CD4-positive, alpha-beta T cell treated with Interleukin-6 at 100 ng/mL for 8 hours (primary cell): ENCODE data around the gene PAX3.

Experiments
- DNase-seq: peaks from one replicate; pipeline ENCODE4 v3.0.0-alpha.2; 2020; ENCODE audit warnings: mixed read lengths, low spot score

PAX3 gene

DNA sequence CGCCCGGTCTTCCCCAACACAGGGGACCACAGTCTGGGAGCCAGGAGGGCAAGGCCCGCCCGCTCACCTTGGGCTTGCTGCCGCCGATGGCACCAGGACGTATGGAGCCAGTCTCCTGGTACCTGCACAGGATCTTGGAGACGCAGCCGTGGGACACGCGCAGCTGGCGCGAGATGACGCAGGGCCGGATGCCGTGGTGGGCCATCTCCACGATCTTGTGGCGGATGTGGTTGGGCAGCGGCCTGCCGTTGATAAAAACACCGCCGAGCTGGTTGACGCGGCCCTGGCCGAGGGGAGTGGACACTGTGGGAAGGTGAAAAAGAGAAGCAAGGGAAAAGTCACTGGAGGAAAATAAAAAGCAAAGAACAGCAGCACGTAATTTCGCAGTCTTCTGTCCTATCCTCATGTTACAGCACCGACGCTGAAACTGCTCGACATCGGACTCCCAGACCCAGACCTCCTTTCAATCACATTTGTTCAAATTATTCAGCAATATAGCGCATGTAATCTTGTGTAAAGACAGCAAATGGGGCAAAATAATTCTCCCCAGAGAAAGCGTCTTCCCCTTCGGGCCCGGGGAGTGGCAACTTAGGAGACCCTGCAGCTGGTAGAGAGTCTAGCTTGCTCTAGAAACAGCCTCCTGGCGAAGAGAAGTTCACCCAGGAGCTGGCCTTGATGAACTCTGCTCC is 1.7 kb downstream of the PAX3 start:
- DNase-seq: no peak

DNA sequence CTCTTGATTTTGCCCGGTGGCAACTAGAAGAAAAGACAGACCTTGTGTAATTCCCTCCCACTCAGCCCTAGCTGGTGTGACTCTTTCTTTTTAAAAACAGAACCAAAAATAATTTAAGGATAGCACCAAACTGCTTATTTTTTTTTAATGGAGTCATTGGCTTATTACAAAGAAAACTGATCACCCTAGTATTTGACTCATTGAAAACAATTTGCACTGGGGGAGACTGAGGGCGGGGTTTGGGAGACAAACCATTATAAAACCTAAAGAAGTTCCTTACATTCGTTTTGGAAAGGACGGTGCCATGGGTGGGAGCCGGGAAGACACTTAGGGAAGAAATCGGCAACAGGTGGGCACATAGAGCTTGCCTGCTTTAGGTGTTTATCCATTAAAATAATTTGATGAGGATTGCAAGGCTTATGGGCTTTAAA is 2.5 kb downstream of the PAX3 start:
- no peak for DNase-seq

DNA sequence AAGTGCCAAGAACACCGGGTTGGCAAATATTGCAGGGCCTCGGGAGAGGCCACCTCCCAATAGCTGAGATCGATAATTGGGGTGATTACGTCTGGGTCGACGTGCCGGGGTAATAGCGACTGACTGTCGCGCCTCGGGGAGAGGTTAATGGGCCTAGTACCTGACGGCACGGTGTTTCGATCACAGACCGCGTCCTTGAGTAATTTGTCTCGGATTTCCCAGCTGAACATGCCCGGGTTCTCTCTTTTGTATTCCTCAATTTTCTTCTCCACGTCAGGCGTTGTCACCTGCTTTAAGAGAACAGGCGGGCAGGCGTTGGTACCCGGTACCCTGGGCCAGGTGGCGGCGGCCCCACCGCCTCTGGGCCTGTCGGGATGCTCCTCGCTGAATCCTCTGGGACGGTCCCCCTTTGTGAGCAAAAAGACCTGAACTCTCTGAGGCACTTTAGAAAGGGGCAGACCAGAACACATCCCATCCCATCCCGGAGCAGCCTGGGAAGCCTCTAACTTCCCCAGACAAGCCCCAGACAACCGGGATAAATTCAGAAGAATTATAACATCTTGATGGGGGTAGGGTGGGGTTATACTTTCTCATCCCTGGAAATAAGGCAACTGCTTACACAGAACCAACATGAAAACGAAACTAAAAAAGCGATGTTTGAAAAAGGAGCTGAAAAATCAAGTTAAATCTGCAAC is 3.3 kb downstream of the PAX3 start:
- DNase-seq: no peak

DNA sequence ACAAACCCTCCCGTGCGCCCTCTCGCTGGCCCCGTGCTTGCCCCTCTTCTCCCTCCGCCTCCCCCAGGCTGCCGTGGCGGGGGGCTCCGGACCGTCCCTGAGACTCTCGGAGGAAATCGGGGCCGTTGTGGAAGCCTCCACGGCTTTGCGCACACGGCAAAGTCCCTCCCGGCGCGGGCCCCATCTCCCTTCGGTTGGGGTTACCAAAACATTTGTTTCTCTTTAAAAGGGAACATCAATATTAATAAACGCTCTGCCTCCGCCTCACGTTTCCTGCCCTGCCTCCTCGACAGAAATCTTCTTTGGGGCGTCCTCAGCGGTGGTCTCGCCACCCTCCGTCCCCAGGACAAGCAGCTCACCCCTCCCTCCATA is 3.8 kb downstream of the PAX3 start:
- no peak for DNase-seq

DNA sequence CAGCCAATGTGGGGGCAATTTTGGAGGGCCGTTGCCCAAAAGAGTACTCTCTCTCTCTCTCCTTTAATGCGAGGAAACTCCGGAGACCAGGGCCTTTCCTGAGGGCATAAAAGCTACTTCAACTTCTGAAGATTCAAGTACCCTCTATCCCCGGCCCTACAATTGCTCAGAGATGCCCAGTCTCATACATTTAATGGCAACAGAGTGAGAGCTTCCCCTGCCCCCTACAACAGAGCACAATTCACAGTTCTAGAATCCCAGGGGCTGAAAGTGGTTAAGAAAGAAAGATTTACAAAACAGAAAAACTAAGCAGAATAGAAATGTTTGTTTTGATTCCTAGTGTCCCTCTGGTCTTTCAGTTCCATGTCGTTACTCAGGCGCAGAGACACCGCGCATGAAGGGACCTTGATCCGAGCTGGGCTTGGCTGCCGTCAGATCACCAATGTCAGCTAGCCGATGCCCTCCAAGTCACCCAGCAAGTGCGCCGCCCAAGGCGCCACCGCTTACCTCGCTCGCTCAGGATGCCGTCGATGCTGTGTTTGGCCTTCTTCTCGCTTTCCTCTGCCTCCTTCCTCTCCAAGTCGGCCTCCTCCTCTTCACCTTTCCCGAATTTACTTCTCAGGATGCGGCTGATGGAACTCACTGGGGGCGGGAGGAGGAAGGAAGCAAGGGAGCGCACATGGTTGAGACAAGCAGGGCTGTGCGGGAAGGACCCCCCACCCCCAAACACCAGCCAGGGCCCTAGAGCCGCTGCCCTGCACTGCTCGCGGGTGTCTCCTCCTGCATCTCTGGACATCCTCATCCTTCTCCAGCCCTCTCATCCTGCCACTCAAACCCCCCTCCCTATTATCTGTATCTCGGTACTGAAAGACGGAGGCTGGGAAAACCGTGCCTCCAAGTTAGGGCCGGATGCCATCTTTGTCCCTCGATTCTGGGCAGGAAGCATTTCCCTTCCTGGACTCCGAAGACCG is 4.9 kb downstream of the PAX3 start:
- no peak for DNase-seq

DNA sequence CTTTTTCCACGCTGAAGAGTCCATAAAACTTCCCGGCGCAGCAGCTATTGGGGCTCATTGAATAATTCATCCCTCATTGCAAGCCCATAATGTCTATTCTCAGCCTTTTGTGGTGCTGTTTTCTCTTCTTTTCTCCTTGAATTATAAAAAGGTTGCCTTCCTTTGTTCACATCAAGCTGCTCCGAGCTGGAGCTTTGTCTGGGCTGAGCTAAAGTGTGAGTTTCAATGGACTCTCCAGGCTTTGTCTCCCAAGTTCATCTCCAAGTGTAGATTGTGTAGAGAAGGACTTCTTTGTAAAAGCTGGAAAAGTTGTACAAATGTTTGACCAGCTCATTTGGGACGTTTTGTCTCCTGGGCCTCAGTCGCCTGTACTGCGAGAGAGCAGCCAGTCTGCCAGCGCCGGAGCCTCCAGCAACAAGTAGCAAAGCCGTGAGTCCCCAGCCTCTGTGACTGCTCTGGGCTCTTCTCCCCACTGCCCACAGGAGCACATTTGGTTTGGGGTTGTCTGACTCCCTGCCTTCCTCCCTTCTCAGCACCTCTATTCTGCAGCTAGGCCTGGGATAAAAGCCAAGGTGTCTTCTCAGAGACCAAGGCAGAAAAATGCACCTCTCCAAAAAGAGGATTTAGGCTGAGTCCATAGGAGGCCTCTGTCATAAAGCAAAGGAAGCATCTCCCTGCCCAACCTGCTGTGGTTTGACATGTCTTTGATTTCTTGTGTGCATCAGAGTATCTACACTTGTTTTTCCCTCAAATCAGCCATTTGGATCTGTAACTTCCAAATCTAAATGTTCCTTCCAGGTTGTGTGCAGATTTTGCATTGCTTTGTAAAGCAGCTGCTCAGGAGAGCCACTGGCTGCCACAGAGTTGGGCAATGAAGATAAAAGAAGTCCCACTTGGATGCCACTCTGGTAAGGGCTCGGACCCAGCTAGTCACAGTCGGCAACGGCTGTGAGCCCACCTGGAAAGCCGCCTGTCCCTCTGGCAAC is 6.4 kb downstream of the PAX3 start:
- no peak for DNase-seq

DNA sequence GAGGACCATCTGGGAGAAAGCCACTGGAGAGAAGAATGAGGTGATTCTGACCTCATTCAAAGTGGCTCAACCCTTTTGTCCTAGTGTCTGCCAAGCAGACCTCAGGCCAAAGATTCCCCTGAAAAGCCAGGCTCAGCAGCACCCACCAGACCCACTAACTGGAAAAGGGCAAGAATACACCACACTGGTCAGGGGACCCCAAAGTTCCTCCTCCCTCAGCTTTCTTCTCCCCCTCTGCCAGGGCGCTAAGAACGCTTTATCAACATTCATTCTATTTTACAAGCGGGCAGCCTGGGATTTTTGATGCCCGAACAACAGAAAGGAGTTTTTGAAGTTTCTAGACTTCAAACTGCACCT is 7.3 kb downstream of the PAX3 start:
- DNase-seq: no peak

DNA sequence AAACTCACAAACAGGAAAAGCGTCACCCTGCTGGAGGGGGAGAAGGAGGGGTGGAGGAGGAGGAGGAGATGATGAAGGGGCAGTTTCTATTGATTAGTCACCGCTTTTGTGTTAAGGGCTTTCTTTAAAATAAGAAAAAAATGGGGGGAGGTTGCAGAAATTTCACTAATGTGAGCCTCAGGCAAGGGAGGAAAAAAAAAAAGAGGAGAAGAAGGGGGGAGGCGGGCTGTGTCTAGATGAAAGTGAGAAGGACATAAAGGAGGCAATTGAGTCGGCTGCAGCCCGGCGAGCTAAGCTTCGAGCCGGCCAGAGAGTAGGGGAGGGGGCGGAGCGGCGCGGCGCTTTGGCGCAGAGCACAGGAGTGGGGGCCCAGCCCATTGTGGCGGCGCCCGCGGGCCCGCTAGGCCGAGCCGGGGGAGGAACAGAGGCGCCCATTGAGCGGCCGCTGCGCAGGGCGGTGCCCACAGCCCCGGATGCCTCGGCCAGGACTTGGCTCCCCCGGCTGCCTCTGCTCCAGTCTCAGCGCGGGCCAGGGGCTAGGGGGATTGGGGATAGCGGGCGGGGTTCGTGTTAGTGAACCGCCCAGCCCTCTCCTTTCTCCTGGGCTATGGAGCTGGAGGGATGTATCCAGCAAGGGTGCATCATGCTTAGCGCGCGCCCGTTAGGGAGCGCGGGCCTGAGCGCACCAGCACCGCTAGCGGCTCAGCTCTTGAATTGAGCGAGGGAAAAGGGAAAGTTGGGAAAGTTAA is 7.9 kb downstream of the PAX3 start:
- DNase-seq: no peak

DNA sequence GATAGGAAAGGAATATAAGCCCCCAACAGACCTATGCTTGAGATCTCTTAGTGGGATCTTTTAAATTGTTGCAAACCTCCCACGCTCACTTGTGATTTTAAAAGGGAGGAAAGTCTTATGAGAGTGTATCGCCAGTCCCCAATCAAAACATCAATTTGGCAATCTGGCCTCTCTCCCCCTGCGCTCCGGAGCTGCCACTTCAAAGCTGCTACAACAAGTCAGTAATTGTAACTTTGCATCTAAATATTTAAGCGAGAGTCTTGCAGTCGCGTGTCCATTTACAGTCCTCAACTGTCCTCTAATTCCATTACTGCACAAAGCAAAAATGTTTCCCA is 8.4 kb downstream of the PAX3 start:
- DNase-seq: no peak

DNA sequence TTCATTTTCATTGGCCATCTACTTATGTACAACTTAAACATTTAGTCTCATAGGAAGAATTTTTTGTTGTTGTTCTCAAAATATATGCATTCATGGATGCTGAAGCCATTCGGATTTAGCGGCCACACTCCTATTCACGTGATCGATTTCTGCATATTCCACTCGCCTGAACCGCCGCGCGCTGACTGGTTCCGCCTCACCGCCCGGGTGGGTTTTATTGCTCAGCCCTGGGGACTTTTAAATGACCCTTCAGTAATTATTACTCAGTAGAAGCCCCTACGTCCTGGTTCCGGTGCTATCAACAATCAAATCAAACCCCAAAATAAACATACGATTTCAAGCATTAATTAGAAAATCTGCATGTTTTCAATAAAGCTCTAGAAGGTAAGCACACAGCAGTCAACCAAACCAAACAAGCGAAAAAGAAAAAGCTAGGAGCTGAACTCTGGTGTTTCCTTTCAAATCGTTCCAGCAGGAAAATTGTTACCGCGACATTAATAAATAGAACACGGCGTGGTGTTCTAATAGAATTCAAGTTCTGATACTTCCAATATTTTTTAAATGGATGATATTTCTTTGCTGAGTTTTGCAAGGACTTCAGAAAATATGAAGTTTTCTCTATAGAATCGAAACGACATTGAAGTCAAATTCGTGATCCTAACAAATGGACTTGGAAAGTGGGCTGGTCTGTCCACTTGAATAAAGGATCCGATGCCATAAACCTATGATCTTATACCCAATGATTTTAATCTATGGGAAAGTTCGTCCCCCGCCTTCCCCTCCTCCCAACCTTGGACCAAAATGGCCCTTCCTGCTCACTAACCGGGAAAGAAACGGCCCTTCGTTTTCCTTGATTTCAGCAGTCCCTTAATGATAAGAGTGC is 9.3 kb downstream of the PAX3 start:
- DNase-seq: no peak

DNA sequence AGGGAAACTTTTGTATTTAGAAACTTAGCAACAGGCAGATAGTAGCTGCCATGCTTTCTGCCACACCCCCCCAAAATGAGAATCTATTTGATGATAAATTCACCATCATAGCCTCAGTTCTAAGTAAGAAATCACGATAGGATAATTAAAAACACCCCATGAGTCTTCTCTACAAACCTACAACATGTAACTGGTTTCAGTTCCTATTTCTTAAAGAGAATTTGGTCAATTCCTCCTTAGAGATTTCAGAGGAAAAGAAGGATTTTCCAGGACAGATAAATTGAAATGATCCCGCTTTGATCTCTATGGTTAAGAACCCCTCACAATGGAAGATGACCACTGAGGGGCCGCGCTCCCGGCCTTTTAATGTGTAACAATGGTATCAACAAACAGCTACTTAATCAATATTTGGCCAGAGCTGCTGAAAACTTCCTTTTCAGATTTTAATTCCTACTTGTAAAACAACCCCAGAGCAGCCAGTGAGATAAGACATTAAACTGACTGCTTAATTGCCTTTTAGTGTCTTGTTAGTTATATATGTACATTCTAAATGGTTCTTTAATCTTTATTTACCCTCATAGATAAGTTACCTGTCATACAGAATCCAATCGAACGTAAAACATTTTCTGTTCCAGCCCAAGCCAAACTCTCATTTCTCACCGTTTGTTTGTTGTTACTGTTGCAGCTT is 10.1 kb downstream of the PAX3 start:
- DNase-seq: no peak

DNA sequence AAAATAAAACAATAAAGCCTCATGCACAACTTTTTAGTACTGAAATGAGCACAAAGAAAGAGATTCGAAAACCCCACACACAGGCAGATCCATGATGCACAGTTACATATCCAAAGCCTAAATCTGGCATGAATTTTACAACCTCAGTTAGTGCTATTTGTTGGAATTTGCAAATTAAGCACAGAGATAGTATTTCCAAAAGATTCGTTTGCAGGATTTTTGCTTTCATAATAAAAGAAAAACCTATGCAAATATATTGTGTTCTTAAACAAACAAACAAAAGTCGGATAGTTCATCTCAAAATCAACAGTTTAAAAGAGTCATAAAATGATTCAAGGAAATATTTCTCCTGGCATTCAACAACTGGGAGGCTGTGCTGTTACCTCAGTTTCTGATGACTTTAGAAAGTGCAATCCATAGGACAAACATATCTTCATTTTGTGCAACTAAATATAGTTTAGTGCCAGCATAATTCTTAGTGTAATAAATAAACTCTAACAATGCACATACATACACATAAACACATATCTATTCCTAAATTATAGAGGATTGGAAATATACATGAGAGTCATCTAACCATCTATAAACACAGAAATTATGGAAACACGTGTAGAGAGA is 10.8 kb downstream of the PAX3 start:
- no peak for DNase-seq

DNA sequence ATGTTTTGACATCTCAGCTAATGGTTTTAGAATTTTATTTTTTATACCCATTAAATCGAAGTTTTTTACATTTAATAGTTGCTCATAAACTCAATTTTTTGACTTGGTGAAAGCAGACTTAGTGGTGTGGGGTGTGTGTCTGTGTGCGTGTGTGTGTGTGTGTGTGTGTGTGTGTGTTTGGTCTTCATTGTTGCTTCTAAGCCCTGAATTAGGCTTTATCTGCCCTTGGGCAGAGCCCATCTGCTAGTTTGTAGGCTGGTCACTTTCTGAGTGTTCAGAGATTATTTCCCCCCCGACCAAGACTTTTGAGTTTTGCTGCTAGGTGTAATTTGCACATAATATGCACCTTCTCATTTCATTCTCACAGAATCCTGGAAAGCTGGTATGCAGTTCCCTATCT is 14.3 kb downstream of the PAX3 start:
- DNase-seq: no peak

DNA sequence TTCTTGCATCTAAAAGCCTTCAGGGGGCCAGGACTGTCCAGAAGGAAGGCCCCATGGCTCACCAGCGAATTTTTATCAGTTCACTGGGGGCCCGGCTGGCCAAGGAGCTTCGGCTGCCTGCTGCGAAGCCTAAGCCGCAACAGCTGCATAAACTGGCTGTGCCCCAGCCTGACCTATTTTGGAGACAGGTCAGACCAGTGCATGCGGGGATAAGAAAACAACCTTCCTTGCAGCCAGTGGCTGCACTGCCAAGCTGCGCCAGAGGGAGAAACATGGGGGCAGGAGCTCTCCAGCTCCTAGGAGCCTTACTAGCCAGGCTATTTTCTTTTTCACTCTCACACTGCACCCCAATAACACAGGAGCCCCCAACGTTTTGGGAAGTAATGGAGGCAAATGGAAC is 15.2 kb downstream of the PAX3 start:
- DNase-seq: no peak

DNA sequence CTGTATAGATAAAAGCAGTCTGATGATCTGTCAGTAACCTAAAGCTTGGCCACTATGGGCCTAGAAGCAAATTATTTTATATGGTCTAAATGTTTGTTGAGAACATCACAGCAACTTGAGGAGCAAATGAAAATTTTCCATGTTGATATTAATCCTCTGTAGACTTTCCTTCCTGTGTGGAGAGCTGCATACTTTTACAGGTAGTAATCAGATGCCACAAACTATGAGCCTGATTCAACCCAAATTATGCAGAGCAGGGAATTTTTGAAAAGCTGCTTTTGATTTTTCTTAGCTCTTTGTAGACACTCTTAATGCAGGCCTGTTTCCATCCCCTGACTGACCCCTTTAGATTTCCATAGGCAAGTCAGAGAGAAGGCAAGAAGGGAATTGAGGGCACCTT is 17.3 kb downstream of the PAX3 start:
- DNase-seq: no peak

DNA sequence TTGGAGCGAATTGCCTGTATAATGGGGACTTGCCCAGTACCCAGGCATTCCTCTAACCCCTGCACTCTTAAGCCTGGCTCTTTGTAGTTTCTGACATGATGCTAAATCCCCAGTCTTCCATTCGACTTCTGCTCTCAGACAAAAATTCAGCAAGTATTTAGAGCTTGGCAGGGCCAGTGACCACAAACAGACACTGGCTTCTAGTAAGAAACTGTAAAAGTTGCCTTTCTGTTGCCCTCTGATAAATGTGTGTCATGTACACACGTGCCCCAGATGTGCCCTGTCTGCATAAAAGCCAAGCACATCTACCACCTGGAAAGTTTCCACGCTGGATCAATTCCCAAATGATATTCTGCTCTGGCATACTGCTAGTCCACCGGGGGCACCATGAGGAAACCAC is 18.0 kb downstream of the PAX3 start:
- DNase-seq: no peak

DNA sequence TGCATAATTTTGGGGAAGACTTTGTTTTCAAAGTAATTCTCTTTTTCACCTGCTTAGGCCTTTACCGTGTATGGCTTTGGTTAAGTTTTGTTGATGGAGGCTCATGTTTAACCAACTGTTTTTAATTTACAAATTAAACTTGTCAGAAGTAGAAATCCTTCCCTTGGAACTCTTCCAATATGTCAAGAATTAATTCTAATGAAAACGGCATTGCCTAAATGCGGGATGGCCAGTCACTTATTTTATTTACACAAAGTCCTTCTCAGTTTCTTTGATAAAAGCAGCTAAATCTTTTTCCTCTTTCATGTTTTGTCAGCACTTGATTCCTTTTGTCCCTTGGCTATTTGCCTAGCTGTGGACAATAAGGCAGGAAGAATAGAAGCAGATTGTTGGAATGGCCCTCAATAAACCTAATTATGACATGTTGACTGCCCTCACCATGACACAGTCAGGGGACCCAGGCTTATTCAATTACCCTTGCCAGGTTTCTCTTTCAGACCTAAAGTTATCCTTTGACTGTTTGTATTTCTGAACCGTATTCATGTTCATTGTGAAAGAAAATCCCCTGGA is 26.3 kb downstream of the PAX3 start:
- no peak for DNase-seq

DNA sequence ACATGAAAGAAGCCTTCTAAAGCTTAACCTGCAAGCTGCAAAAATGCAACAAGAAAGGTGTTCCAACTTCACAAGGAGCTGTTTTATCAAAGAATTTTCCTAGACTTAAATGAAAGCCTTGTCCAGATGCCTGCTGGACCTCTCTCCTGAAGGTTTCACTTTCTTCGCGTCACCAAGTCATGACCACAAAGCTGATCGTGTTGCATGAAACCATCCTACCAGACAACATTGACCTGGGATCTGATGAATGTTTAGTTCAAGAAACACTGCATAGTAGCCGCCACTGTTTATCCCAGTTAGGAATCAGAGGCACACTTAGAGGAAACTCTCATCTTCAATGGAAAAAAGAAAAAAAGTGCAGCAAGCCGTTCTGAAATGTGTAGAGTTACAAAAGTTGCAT is 26.9 kb downstream of the PAX3 start:
- DNase-seq: no peak

DNA sequence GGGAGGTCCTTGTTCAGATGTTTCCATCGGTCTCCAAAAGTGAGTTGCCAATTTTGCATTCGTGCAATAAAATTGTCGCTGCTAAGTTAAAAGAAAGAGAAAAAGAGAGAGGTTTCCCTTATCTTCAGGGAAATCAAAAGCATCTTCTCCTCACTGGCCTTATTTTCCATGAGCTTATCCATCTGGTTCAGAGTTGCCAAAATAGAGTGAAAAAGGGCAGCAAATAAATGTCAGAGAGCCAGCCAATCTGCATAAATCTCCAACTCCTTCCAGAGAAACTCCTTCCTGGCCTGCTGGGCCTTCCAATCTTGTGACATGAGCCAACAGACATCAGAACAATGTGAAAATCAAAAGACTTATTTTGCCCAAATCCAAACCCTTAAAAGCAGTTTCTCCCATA is 28.4 kb downstream of the PAX3 start:
- no peak for DNase-seq
